Measurements from ENCODE around the gene TEDC1.

GRCh38 chr14:105495101-105495989 is 4.3 kb downstream of the TEDC1 start:
- TF ChIP-seq TEAD4 (CRISPR knock-in tag; IDR thresholded peaks at IDR 0.05) (no peak), CTCF (IDR thresholded peaks at IDR 0.05) (no peak), MAX (CRISPR knock-in tag; IDR thresholded peaks at IDR 0.05) (no peak), TP53 (CRISPR knock-in tag; IDR thresholded peaks at IDR 0.05) (no peak), TCF7 (CRISPR knock-in tag; IDR thresholded peaks at IDR 0.05; ENCODE audit: low read depth) (no peak)
